Central memory CD4-positive, alpha-beta T cell (primary cell): Measurements from ENCODE around the gene PRRX1.

Experiments
- DNase-seq: peaks from one replicate; pipeline ENCODE4 v3.0.0; 2022

Gene PRRX1

GRCh38 chr1:170776252-170776651 is 112.3 kb downstream of the PRRX1 start:
- DNase-seq, result no peak

GRCh38 chr1:170776777-170777176 is 112.8 kb downstream of the PRRX1 start:
- no peak for DNase-seq
